NAMALWA (cell line): ENCODE measurements around the gene IP6K3.
A peak's percentile ranks its signal among the peaks of the same experiment; 100 is the strongest.

Experiments
- DNase-seq: peaks from one replicate; pipeline ENCODE4 v3.0.0-alpha.2; 2015; ENCODE audit warnings: low spot score

Gene IP6K3

GRCh38 chr6:33777398-33778388 lies 31.0 kb upstream of the IP6K3 start:
- DNase-seq, result no peak

DNA sequence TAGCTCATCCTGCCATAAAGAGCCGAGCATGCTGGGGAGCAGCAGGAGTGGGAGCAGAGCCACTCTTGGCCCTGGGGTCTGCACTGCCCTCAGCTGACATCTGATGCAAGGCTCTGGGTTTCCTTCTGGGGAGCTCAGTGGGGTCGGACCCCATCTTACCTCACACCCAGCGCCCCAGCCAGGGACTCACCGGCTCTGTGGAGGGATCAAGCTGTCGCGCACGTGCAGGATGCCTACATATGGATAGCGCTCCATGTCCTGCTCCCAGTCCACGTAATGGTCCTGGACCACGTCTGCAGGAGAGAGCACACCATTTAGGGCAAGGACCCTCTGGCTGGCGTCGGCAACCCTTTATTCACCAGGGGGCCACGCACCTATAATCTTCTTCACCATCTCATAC lies 30.1 kb upstream of the IP6K3 start:
- DNase-seq, result no peak

DNA sequence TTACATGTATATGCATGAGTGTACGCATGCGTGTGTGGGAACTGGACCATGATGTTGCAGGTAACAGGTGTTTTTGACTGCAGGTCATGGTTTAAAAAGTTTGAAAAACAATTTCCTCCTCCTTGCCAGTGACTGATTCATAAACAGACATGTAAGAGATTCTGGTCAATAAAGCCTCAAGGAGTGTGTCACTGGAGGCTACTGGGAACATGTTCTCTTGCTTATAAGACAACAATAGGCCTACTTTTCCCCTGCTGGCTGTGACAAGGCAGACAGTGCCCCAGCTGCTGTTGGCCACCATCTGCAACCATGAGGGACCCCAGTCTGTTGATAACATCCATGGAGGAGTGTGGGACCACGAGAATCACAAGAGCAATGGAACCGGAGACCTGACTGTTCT lies 29.5 kb upstream of the IP6K3 start:
- no peak for DNase-seq

DNA sequence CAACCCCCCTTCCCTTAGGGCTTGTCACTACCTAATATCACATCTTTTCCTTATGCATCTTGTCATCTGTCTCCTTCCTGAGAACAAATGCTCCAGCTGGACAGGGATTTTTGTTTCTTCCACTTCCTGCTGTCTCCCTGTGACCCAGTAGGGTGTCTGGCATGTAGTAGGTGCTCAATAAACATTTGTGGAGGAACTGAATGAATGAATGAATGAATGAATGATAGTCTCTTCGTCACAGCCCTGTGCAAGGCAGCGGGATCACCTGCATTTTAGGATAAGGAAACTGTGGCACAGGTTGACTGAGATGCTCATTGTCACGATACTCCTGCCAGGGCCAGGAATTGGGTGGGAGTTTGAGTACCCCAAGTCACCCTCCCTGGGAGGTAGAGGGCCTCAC lies 28.1 kb upstream of the IP6K3 start:
- DNase-seq, result no peak

DNA sequence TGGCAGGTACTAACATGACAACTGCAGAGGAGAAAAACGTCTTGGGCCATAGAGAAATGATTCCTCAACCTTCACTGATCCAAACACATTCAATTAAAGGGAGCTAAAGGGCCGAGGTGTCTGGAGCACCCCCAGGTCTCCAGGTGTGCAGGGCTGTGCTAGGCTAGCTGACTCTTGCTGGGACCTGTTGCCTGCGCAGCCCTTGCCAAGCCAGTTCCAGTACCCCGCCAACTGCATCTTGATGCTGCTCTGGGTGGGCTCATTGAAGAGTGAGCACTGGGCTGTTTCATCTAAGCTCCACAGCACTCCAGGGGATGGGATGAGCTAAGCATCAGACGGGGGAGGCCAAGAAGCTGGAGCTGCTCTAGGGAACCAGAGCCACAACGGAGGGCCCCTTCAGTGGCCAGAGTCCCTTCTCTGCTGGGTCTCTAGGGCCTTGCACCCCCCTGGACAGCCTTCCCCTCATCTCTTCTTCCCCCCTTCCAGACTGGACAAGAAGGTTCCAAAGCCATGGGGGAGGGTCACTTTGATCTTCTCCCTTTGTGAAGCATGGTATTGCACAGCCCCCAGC lies 26.3 kb upstream of the IP6K3 start:
- DNase-seq, result no peak

- DNase-seq, result no peak
Observed at GRCh38 chr6:33772082-33772830, 25.6 kb upstream of the IP6K3 start.

GRCh38 chr6:33771146-33772081 lies 24.7 kb upstream of the IP6K3 start:
- DNase-seq, result peak; percentile 84

DNA sequence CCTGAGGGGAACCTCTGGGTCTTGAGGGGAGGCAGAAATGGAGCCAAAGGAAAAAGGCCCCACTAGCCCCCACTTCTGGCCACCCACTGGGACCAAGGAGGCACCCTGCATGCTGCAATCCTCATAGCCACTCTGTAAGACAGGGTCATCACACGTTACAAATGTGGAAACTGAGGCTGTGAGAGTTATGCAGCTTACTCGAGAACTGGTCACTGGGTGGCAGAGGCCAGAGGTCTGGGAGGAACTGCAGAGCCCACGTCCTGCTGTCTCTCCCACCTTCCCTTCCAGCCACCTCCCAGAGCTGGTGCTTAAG lies 24.1 kb upstream of the IP6K3 start:
- no peak for DNase-seq

GRCh38 chr6:33770124-33770832 lies 23.6 kb upstream of the IP6K3 start:
- no peak for DNase-seq

GRCh38 chr6:33769248-33769821 lies 22.6 kb upstream of the IP6K3 start:
- DNase-seq, result no peak

- peak; percentile 78 for DNase-seq
Observed at GRCh38 chr6:33768644-33769120, 22.0 kb upstream of the IP6K3 start.

GRCh38 chr6:33766921-33767907 lies 20.5 kb upstream of the IP6K3 start:
- DNase-seq, result no peak

- no peak for DNase-seq
Observed at GRCh38 chr6:33765368-33765767, 18.7 kb upstream of the IP6K3 start.

DNA sequence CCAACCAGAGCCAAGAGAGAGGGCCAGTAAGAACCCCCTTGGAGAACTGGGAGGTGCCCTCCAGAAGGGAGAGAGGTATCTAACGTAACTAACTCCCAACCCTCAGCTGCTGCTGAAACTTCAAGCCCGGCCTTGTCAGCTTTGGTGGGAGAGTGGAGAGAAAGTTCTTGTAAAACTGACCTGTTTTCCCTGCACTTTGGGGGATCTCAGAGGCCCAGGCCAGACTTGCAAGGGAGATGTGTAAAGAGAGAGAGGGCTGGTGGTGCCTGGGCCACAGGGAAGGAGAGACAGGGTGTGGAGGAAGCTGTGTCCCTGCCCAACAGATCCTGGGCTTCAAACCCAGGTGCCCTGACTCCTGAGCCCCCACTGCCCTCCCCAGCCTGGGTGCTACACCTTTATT lies 17.3 kb upstream of the IP6K3 start:
- DNase-seq, result no peak

DNA sequence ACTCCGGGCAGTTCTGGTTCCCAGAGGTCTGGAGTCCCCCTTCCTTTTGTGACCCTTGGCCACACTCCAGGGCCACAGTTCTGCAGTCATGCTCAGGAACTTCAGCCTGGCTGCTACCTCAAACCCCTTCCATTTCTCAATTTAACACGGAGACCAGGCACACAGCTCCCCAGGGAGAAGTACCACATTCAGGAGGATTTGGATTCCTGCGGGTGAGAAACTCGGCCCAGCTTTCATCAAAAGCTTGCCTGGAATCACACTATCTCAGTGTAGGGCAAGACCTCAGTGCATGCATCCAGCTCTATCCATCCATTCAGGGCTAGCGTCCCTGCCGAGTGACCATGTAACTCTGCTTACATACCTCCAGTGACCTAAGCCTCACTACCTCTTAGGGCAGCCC lies 16.8 kb upstream of the IP6K3 start:
- DNase-seq, result no peak

GRCh38 chr6:33762713-33763112 lies 16.0 kb upstream of the IP6K3 start:
- no peak for DNase-seq

GRCh38 chr6:33761922-33762629 lies 15.4 kb upstream of the IP6K3 start:
- peak; percentile 63 for DNase-seq

- DNase-seq, result no peak
Observed at GRCh38 chr6:33761581-33761921, 14.8 kb upstream of the IP6K3 start.
